SK-N-SH (cell line): ENCODE results near the gene MBNL1. TPM values are rescaled to one million over a fixed set of nuclear protein-coding genes. Genes with fewer than 3 reads are reported as not detected.

Experiments used
- CTCF ChIA-PET: fragments of 300-600, 350-600 bp; formaldehyde crosslinking; extraction: SDS; loops from one replicate; lab custom pipeline; 2021; lab: Yijun Ruan, JAX
- POLR2A ChIA-PET: fragments of 350-600 bp; sonication (Branson Sonifier 250); formaldehyde crosslinking; extraction: SDS; loops from one replicate; lab custom pipeline; 2020; ENCODE audit warnings: antibody characterized with exemption, inconsistent platforms; lab: Yijun Ruan, JAX
- DNase-seq: peaks from one replicate; pipeline ENCODE4 v3.0.0; 2012
- H2AFZ ChIP-seq: fragments of 200-600 bp; sonication (generic); 2 replicates; pipeline ENCODE4 v1.8.1; 2016; ENCODE audit warnings: antibody characterized with exemption, mild to moderate bottlenecking, low read depth
- H3F3A ChIP-seq: fragments of 200-600 bp; sonication (generic); replicated peaks from 2 replicates; pipeline ENCODE3; 2016; ENCODE audit warnings: antibody characterized with exemption, mild to moderate bottlenecking; ENCODE audit not compliant: insufficient read depth
- H3K27ac ChIP-seq, 2 experiments: fragments of 200-500 bp in 1 of 2; fragments of 200-600 bp in 1 of 2; sonication (Bioruptor generic) in 1 of 2; sonication (generic), shearing (Covaris generic) in 1 of 2; 2 replicates each; pipeline versions ENCODE4 v1.5.1 to v1.6.1; 2014 to 2016; ENCODE audit warnings: low read depth in 2 of 2, inconsistent platforms in 1 of 2, low read length in 1 of 2, mild to moderate bottlenecking in 1 of 2, mixed read lengths in 1 of 2
- H3K27me3 ChIP-seq: fragments of 200-600 bp; sonication (generic), shearing (Covaris generic); 2 replicates; pipeline ENCODE4 v1.6.1; 2016; ENCODE audit warnings: mixed run types; ENCODE audit not compliant: insufficient read depth
- H3K36me3 ChIP-seq, 2 experiments: fragments of 200-500 bp in 1 of 2; fragments of 200-600 bp in 1 of 2; sonication (Bioruptor generic) in 1 of 2; sonication (generic) in 1 of 2; replicated peaks in 1 of 2; 2 replicates each; pipeline versions ENCODE3 to v1.5.1; 2014 to 2016; ENCODE audit warnings: low read length in 1 of 2, mild to moderate bottlenecking in 1 of 2; ENCODE audit not compliant: insufficient read depth in 2 of 2, control insufficient read depth in 1 of 2
- H3K4me1 ChIP-seq, 2 experiments: fragments of 200-500 bp in 1 of 2; fragments of 200-600 bp in 1 of 2; sonication (Bioruptor generic) in 1 of 2; sonication (generic), shearing (Covaris generic) in 1 of 2; 2 replicates each; pipeline versions ENCODE4 v1.5.1 to v1.6.1; 2014 to 2016; ENCODE audit warnings: low read depth in 1 of 2, low read length in 1 of 2, mixed run types in 1 of 2; ENCODE audit not compliant: insufficient read depth in 2 of 2, control insufficient read depth in 1 of 2
- H3K4me2 ChIP-seq: fragments of 200-600 bp; sonication (generic), shearing (Covaris generic); 2 replicates; pipeline ENCODE4 v1.6.1; 2017; ENCODE audit warnings: mixed run types
- H3K4me3 ChIP-seq, 2 experiments: fragments of 200-500 bp in 1 of 2; fragments of 200-600 bp in 1 of 2; sonication (Bioruptor generic) in 1 of 2; sonication (generic), shearing (Covaris generic) in 1 of 2; 2 replicates each; pipeline versions ENCODE4 v1.5.1 to v1.8.1; 2014 to 2016; ENCODE audit warnings: low read depth in 2 of 2, inconsistent platforms in 1 of 2, low read length in 1 of 2, mild to moderate bottlenecking in 1 of 2, mixed read lengths in 1 of 2, moderate library complexity in 1 of 2
- H3K79me2 ChIP-seq: fragments of 200-600 bp; sonication (generic); 2 replicates; pipeline ENCODE4 v1.8.1; 2017; ENCODE audit warnings: mild to moderate bottlenecking; ENCODE audit not compliant: insufficient read depth
- H3K9ac ChIP-seq: fragments of 200-600 bp; sonication (generic); 2 replicates; pipeline ENCODE4 v1.6.1; 2017; ENCODE audit warnings: mixed run types
- H3K9me2 ChIP-seq: fragments of 200-600 bp; sonication (generic); 2 replicates; pipeline ENCODE4 v1.6.1; 2017; ENCODE audit warnings: mixed run types
- H3K9me3 ChIP-seq: fragments of 200-600 bp; sonication (generic); 2 replicates; pipeline ENCODE4 v1.6.1; 2017; ENCODE audit warnings: mixed run types, mild to moderate bottlenecking, moderate library complexity
- H4K20me1 ChIP-seq: fragments of 200-600 bp; sonication (generic); 2 replicates; pipeline ENCODE4 v1.6.1; 2017; ENCODE audit warnings: mild to moderate bottlenecking, mixed run types; ENCODE audit not compliant: insufficient read depth
- CHD2 ChIP-seq: fragments of 150-350 bp; IDR thresholded peaks from 2 replicates; pipeline ENCODE4 v1.6.1; 2018; ENCODE audit warnings: low read length; ENCODE audit not compliant: partially characterized antibody
- EZH2phosphoT487 ChIP-seq: fragments of 200-600 bp; sonication (generic); IDR thresholded peaks from 2 replicates; pipeline ENCODE4 v1.6.1; 2017; ENCODE audit warnings: low read depth, mixed run types, mild to moderate bottlenecking, antibody characterized with exemption, moderate library complexity, borderline replicate concordance
- GATA2 ChIP-seq: sonication (generic); formaldehyde crosslinking; IDR thresholded peaks from 2 replicates; pipeline ENCODE4 v1.5.0; 2020; ENCODE audit warnings: mild to moderate bottlenecking, missing genetic modification reagents
- JUND ChIP-seq: IDR thresholded peaks from 2 replicates; pipeline ENCODE4 v1.4.0; 2012
- MEF2A ChIP-seq: IDR thresholded peaks from 2 replicates; pipeline ENCODE4 v1.4.0; 2012; ENCODE audit warnings: low read depth, borderline replicate concordance
- NFIC ChIP-seq: IDR thresholded peaks from 2 replicates; pipeline ENCODE4 v1.4.0; 2012; ENCODE audit warnings: borderline replicate concordance
- NRF1 ChIP-seq: IDR thresholded peaks from 2 replicates; pipeline ENCODE4 v1.6.1; 2012; ENCODE audit warnings: low read depth, mild to moderate bottlenecking, low read length
- POLR2AphosphoS5 ChIP-seq: IDR thresholded peaks from 2 replicates; pipeline ENCODE4 v1.6.1; 2012; ENCODE audit warnings: low read depth, low read length
- RFX5 ChIP-seq: IDR thresholded peaks from 2 replicates; pipeline ENCODE4 v1.6.1; 2012; ENCODE audit warnings: mild to moderate bottlenecking, improper control_type of control experiment, low read length
- RXRA ChIP-seq: IDR thresholded peaks from 2 replicates; pipeline ENCODE4 v1.4.0; 2012; ENCODE audit warnings: low read depth, mild to moderate bottlenecking, borderline replicate concordance
- SMC3 ChIP-seq: IDR thresholded peaks from 2 replicates; pipeline ENCODE4 v1.6.1; 2012; ENCODE audit warnings: low read depth, low read length, improper control_type of control experiment
- YY1 ChIP-seq: IDR thresholded peaks from 2 replicates; pipeline ENCODE4 v1.4.0; 2012; ENCODE audit warnings: low read depth, mild to moderate bottlenecking
- WGBS: methylation state at CpG from one replicate; pipeline ENCODE4 v1.1.6; 2017; ENCODE audit warnings: low lambda C conversion rate; 5-methylcytosine and 5-hydroxymethylcytosine counted together
- polyA plus RNA-seq, 3 experiments: library from polyadenylated mRNA; depleted of rRNA; stranded (reverse); fragments of >200 nt; gene quantifications; 2 replicates each; pipeline ENCODE4 v1.2.3, GENCODE V29; 2012
- TF ChIP-seq, protein P1 (sequence below): IDR thresholded peaks from 2 replicates; pipeline ENCODE4; 2012
- TF ChIP-seq, protein P2 (sequence below): IDR thresholded peaks from 2 replicates; pipeline ENCODE4 v1.4.0; 2012; ENCODE audit warnings: low read depth, borderline replicate concordance
- TF ChIP-seq, protein P3 (sequence below): IDR thresholded peaks from 2 replicates; pipeline ENCODE4 v1.4.0; 2012; ENCODE audit warnings: low read depth
- TF ChIP-seq, protein P4 (sequence below): IDR thresholded peaks from 2 replicates; pipeline ENCODE4 v1.6.1; 2012; ENCODE audit warnings: mild to moderate bottlenecking, low read depth, low read length, moderate library complexity
- TF ChIP-seq, protein P5 (sequence below): IDR thresholded peaks from 2 replicates; pipeline ENCODE4 v1.4.0; 2012; ENCODE audit warnings: low read depth, borderline replicate concordance
- TF ChIP-seq, protein P6 (sequence below): fragments of 150-350 bp; IDR thresholded peaks from 2 replicates; pipeline ENCODE4 v1.6.1; 2016; ENCODE audit warnings: mild to moderate bottlenecking, low read depth, low read length

The MBNL1 gene
- polyA plus RNA-seq, 1 of the 3 experiments (the other 2 are of a cell fraction): 44.3 TPM

DNA sequence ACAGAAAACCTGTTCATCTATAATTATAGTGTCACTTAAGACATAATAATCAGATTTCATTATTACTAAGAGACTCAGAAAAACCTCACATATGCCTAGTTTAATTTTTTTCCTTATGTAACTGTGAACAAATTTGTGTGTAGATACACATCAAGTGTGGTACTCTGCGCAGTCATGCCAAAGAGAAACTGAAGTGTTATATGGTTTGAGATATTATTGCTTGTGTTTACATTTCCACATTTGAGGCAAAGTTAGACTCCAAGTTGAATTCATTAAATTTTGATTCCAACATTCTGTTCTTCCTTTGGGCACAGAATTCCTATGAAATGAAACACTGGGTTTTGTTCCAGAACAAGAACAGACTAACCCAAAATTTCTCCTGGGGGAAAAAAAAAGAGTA lies 2.2 kb downstream of the MBNL1 start (continued):
- TF ChIP-seq NRF1 (no peak), GATA2 (CRISPR knock-in tag) (no peak), MEF2A (no peak), YY1 (no peak), SMC3 (no peak), RXRA (no peak), RFX5 (no peak)
- TF ChIP-seq, protein P1, sequence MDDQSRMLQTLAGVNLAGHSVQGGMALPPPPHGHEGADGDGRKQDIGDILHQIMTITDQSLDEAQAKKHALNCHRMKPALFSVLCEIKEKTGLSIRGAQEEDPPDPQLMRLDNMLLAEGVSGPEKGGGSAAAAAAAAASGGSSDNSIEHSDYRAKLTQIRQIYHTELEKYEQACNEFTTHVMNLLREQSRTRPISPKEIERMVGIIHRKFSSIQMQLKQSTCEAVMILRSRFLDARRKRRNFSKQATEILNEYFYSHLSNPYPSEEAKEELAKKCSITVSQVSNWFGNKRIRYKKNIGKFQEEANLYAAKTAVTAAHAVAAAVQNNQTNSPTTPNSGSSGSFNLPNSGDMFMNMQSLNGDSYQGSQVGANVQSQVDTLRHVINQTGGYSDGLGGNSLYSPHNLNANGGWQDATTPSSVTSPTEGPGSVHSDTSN: no peak
- TF ChIP-seq, protein P2, sequence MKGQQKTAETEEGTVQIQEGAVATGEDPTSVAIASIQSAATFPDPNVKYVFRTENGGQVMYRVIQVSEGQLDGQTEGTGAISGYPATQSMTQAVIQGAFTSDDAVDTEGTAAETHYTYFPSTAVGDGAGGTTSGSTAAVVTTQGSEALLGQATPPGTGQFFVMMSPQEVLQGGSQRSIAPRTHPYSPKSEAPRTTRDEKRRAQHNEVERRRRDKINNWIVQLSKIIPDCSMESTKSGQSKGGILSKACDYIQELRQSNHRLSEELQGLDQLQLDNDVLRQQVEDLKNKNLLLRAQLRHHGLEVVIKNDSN: no peak
- TF ChIP-seq, all 33 proteins: peak for 0

DNA sequence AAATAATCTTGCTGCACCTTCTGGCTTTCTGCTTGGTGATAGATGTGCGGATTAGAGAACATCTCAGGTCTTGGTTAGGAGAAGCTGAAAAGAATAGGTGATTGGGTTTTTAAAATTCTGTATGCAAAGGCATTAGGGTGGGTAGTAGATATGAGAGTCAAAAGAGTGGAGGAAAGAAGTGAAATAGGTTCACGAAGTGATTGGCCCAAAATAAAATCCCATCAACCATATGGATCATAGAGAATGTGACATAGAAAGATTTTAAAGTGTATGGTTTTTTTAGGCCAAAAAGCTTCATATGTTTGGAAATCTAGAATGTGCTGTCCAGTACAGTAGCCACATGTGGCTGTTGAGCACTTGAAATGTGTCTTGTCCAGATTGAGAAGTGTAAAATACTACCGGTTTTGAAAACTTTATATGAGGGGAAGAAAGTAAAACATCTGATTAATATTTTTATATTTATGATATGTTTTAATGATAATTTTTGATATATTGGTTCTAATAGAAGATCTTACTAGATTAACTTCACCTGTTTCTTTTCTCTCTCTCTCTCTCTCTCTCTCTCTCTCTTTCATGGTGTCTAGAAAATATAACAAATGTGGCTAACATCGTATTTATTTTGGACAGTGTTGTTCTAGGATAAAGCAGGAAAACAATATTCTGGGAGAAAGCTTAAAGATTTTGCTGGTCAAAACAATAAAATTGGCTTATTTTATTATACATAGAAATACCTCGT lies 2.9 kb downstream of the MBNL1 start:
- Histone ChIP-seq H3K4me1 (peaks cover 16 to 22% of the 10 kb centered on the region in 2 experiments; a peak in 3 of 4 replicates), H3K9ac (peak overlapping the region; percentile 96), H3K27me3 (no peaks in the 10 kb centered on the region), H3K79me2 (peaks cover 97% of the 10 kb centered on the region), H3F3A (peaks cover 35% of the 10 kb centered on the region), H4K20me1 (peaks cover 13% of the 10 kb centered on the region), H3K36me3 (peaks cover 2 to 23% of the 10 kb centered on the region in 2 experiments), H3K27ac (peak overlapping the region; percentile 47 to 96), H3K4me2 (peak overlapping the region; percentile 87), H3K9me3 (no peaks in the 10 kb centered on the region), H3K9me2 (no peaks in the 10 kb centered on the region), H3K4me3 (peak overlapping the region; percentile 90 to 94; a peak in 3 of 4 replicates), H2AFZ (no peak overlapping the region)
- POLR2A ChIA-PET: no interaction called here
- no peak for DNase-seq
- 78% methylated on average over 5 of the region's 5 CpGs for WGBS
- CTCF ChIA-PET: interaction anchor here (0.7 to 3.3 kb wide), 4 partner anchors 12 to 172 kb away, joined by 3 to 13 read pairs (median 4); no protein-coding TSS in a partner anchor
- TF ChIP-seq, protein P3, sequence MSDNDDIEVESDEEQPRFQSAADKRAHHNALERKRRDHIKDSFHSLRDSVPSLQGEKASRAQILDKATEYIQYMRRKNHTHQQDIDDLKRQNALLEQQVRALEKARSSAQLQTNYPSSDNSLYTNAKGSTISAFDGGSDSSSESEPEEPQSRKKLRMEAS: no peak
- TF ChIP-seq NFIC (no peak), JUND (no peak), EZH2phosphoT487 (no peak), POLR2AphosphoS5 (no peak), RFX5 (no peak), CHD2 (no peak)
- TF ChIP-seq, protein P4, sequence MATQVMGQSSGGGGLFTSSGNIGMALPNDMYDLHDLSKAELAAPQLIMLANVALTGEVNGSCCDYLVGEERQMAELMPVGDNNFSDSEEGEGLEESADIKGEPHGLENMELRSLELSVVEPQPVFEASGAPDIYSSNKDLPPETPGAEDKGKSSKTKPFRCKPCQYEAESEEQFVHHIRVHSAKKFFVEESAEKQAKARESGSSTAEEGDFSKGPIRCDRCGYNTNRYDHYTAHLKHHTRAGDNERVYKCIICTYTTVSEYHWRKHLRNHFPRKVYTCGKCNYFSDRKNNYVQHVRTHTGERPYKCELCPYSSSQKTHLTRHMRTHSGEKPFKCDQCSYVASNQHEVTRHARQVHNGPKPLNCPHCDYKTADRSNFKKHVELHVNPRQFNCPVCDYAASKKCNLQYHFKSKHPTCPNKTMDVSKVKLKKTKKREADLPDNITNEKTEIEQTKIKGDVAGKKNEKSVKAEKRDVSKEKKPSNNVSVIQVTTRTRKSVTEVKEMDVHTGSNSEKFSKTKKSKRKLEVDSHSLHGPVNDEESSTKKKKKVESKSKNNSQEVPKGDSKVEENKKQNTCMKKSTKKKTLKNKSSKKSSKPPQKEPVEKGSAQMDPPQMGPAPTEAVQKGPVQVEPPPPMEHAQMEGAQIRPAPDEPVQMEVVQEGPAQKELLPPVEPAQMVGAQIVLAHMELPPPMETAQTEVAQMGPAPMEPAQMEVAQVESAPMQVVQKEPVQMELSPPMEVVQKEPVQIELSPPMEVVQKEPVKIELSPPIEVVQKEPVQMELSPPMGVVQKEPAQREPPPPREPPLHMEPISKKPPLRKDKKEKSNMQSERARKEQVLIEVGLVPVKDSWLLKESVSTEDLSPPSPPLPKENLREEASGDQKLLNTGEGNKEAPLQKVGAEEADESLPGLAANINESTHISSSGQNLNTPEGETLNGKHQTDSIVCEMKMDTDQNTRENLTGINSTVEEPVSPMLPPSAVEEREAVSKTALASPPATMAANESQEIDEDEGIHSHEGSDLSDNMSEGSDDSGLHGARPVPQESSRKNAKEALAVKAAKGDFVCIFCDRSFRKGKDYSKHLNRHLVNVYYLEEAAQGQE: no peak
- TF ChIP-seq, protein P1: no peak
- TF ChIP-seq, protein P5, sequence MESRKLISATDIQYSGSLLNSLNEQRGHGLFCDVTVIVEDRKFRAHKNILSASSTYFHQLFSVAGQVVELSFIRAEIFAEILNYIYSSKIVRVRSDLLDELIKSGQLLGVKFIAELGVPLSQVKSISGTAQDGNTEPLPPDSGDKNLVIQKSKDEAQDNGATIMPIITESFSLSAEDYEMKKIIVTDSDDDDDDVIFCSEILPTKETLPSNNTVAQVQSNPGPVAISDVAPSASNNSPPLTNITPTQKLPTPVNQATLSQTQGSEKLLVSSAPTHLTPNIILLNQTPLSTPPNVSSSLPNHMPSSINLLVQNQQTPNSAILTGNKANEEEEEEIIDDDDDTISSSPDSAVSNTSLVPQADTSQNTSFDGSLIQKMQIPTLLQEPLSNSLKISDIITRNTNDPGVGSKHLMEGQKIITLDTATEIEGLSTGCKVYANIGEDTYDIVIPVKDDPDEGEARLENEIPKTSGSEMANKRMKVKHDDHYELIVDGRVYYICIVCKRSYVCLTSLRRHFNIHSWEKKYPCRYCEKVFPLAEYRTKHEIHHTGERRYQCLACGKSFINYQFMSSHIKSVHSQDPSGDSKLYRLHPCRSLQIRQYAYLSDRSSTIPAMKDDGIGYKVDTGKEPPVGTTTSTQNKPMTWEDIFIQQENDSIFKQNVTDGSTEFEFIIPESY: no peak
- TF ChIP-seq, protein P6, sequence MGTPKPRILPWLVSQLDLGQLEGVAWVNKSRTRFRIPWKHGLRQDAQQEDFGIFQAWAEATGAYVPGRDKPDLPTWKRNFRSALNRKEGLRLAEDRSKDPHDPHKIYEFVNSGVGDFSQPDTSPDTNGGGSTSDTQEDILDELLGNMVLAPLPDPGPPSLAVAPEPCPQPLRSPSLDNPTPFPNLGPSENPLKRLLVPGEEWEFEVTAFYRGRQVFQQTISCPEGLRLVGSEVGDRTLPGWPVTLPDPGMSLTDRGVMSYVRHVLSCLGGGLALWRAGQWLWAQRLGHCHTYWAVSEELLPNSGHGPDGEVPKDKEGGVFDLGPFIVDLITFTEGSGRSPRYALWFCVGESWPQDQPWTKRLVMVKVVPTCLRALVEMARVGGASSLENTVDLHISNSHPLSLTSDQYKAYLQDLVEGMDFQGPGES: no peak
- TF ChIP-seq, protein P2: no peak
